Glutamatergic neuron (in vitro differentiated cells): ENCODE results near the gene HCST. TPM values are rescaled to one million over a fixed set of nuclear protein-coding genes. Genes with fewer than 3 reads are reported as not detected.

Source experiments
- DNase-seq: peaks from one replicate; pipeline ENCODE4 v3.0.0; 2022
- H3K27ac Mint-ChIP-seq: one replicate; pipeline ENCODE4 v1.8.0; 2020; ENCODE audit warnings: mild to moderate bottlenecking, mixed read lengths, inconsistent platforms; ENCODE audit not compliant: unreplicated experiment
- H3K27me3 Mint-ChIP-seq: one replicate; pipeline ENCODE4 v1.8.0; 2020; ENCODE audit warnings: mild to moderate bottlenecking, moderate library complexity, mixed read lengths, inconsistent platforms; ENCODE audit not compliant: unreplicated experiment
- H3K36me3 Mint-ChIP-seq: one replicate; pipeline ENCODE4 v1.8.0; 2020; ENCODE audit warnings: mild to moderate bottlenecking, mixed read lengths, inconsistent platforms; ENCODE audit not compliant: unreplicated experiment
- H3K4me1 Mint-ChIP-seq: one replicate; pipeline ENCODE4 v1.8.0; 2020; ENCODE audit warnings: mild to moderate bottlenecking, low read depth, mixed read lengths, inconsistent platforms; ENCODE audit not compliant: unreplicated experiment
- H3K4me3 Mint-ChIP-seq: one replicate; pipeline ENCODE4 v1.8.0; 2020; ENCODE audit warnings: mild to moderate bottlenecking, mixed read lengths, inconsistent platforms; ENCODE audit not compliant: unreplicated experiment
- H3K9me3 Mint-ChIP-seq: one replicate; pipeline ENCODE4 v1.8.0; 2020; ENCODE audit warnings: mild to moderate bottlenecking, moderate library complexity, mixed read lengths, inconsistent platforms; ENCODE audit not compliant: unreplicated experiment
- total RNA-seq: library from RNA; stranded (reverse); fragmentation: NEBNext Ultra II Directional; extraction: Animal tissue kit (Norgen Biotek cat#: 25700); gene quantifications from one replicate; pipeline ENCODE4 v1.2.1, GENCODE V29; 2021; ENCODE audit not compliant: unreplicated experiment
- TF ChIP-seq, protein P1 (sequence below): fragments of 200-600 bp; sonication (generic); IDR thresholded peaks from one replicate; pipeline ENCODE4 v1.5.0; 2021; ENCODE audit not compliant: partially characterized antibody, unreplicated experiment

HCST gene
- total RNA-seq, 1 donor from 2014 or later = not detected

DNA sequence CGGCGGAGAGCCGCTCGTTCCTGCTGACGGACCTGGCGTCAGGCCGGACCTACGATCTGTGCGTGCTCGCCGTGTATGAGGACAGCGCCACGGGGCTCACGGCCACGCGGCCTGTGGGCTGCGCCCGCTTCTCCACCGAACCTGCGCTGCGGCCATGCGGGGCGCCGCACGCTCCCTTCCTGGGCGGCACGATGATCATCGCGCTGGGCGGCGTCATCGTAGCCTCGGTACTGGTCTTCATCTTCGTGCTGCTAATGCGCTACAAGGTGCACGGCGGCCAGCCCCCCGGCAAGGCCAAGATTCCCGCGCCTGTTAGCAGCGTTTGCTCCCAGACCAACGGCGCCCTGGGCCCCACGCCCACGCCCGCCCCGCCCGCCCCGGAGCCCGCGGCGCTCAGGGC, 42.2 kb downstream of the HCST start:
- Mint-ChIP-seq H3K27ac (no peak overlapping the region), H3K4me3 (no peak overlapping the region), H3K9me3 (peaks cover 5% of the 10 kb centered on the region), H3K36me3 (peaks cover 12% of the 10 kb centered on the region), H3K4me1 (peaks cover 5% of the 10 kb centered on the region), H3K27me3 (peaks cover 16% of the 10 kb centered on the region)
- TF ChIP-seq, protein P1, sequence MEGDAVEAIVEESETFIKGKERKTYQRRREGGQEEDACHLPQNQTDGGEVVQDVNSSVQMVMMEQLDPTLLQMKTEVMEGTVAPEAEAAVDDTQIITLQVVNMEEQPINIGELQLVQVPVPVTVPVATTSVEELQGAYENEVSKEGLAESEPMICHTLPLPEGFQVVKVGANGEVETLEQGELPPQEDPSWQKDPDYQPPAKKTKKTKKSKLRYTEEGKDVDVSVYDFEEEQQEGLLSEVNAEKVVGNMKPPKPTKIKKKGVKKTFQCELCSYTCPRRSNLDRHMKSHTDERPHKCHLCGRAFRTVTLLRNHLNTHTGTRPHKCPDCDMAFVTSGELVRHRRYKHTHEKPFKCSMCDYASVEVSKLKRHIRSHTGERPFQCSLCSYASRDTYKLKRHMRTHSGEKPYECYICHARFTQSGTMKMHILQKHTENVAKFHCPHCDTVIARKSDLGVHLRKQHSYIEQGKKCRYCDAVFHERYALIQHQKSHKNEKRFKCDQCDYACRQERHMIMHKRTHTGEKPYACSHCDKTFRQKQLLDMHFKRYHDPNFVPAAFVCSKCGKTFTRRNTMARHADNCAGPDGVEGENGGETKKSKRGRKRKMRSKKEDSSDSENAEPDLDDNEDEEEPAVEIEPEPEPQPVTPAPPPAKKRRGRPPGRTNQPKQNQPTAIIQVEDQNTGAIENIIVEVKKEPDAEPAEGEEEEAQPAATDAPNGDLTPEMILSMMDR = no peak
- no peak for DNase-seq

DNA sequence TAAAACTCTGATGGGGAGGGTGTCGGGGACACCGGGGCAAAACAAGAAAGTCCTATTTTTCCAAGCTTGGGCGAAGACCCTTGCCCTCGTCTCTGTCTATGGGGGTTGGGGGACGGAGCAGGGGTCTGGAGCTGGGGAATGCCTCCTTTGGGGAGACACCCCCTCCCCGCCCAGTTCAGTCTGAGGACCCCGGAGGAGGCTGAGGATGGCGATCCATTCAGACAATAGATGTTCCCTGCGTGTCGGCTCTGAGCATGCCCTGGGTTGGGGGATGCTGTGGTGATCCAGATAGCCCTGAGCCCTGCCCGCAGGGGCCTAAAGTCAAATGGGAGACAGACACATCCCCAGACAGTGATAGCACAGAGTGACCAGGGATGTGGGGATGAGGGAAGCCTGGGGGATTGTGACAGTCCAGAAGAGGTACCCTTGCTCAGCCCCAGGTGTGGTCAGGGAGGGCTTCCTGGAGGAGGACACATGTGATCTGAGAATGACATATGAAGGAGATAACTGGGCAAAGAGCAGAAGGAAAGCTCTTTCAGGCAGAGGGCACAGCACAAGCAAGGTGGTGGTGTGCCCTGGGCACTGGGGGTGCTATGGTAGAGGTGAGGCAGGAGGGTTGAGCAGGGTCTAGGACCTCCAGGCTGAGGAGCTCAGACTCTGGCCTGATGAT, 42.9 kb downstream of the HCST start:
- TF ChIP-seq, protein P1 = no peak
- DNase-seq = no peak
- Mint-ChIP-seq H3K4me3 (peak overlapping the region; percentile 9), H3K4me1 (peaks cover 5% of the 10 kb centered on the region), H3K9me3 (peaks cover 5% of the 10 kb centered on the region), H3K27ac (no peak overlapping the region), H3K27me3 (peaks cover 16% of the 10 kb centered on the region), H3K36me3 (peaks cover 12% of the 10 kb centered on the region)

DNA sequence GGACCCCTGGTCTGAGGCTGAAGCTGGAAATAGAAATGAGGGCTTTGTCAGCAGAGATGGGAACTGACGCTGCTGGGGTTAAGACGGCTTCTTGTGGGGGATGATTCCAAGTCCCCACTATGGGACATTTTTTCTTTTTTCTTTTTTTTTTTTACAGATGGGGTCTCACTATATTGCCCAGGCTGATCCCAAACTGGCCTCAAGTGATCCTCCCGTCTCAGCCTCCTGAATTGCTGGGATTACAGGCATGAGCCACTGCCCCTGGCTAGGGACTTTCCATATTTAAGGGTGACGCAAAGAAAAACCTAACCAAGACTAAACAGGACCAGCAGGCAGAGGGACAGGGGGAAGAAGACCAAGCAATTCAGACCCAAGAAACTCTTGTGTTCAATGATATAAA, 43.9 kb downstream of the HCST start:
- no peak for DNase-seq
- H3K36me3 Mint-ChIP-seq = peaks cover 11% of the 10 kb centered on the region
- H3K4me3 Mint-ChIP-seq = no peak overlapping the region
- peaks cover 5% of the 10 kb centered on the region for H3K4me1 Mint-ChIP-seq
- no peak overlapping the region for H3K27ac Mint-ChIP-seq
- H3K9me3 Mint-ChIP-seq = peaks cover 5% of the 10 kb centered on the region
- peaks cover 16% of the 10 kb centered on the region for H3K27me3 Mint-ChIP-seq
- TF ChIP-seq, protein P1 = no peak

DNA sequence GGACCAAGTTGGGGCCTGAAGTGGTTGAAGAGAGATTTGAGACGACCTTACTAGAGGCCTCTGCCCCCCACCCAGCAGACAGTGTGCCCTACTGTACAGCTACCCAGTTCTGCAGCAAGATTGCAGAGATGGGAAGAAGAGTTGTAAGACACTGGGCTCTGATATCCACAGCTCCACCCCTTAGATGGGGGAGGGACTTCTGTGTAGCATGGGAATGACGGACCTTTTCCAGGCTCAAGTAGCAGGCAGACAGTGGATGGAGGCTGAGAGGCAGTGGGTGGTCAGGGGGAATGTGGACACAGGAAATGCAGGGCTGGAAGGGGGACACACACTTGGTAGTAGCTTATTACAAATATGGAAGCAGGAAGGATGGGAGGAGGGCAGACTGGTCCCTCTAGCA, 46.8 kb downstream of the HCST start:
- Mint-ChIP-seq H3K4me3 (no peak overlapping the region), H3K27me3 (peaks cover 18% of the 10 kb centered on the region), H3K36me3 (peaks cover 4% of the 10 kb centered on the region), H3K27ac (no peak overlapping the region), H3K9me3 (peaks cover 3% of the 10 kb centered on the region), H3K4me1 (peaks cover 2% of the 10 kb centered on the region)
- DNase-seq = no peak
- TF ChIP-seq, protein P1 = no peak

Other genes with a start within 250 kb of the HCST start
- not detected for gene UPK1A, start 236.0 kb upstream of the HCST start, total RNA-seq
- not detected for gene ZBTB32, start 198.0 kb upstream of the HCST start, total RNA-seq
- gene KMT2B, start 184.5 kb upstream of the HCST start, total RNA-seq = 60.8 TPM
- 4.7 TPM for gene IGFLR1, start 160.1 kb upstream of the HCST start, total RNA-seq
- 24.3 TPM for gene U2AF1L4, start 157.1 kb upstream of the HCST start, total RNA-seq
- gene PSENEN, start 156.9 kb upstream of the HCST start, total RNA-seq = 109 TPM
- 29.8 TPM for gene LIN37, start 154.0 kb upstream of the HCST start, total RNA-seq
- gene HSPB6, start 145.5 kb upstream of the HCST start, total RNA-seq = 0.49 TPM
- gene PROSER3, start 144.4 kb upstream of the HCST start, total RNA-seq = 41.7 TPM
- gene ARHGAP33, start 127.0 kb upstream of the HCST start, total RNA-seq = 180 TPM
- gene PRODH2, start 89.7 kb upstream of the HCST start, total RNA-seq = 0.64 TPM
- 4.7 TPM for gene NPHS1, start 50.0 kb upstream of the HCST start, total RNA-seq
- 47.1 TPM for gene KIRREL2, start 45.6 kb upstream of the HCST start, total RNA-seq
- gene APLP1, start 34.0 kb upstream of the HCST start, total RNA-seq = 618 TPM
- 7.6 TPM for gene NFKBID, start 2.0 kb upstream of the HCST start, total RNA-seq
- gene TYROBP, start 5.8 kb downstream of the HCST start, total RNA-seq = not detected
- 40.6 TPM for gene LRFN3, start 33.8 kb downstream of the HCST start, total RNA-seq
- 17.7 TPM for gene SDHAF1, start 92.7 kb downstream of the HCST start, total RNA-seq
- 2.0 TPM for gene SYNE4, start 106.3 kb downstream of the HCST start, total RNA-seq
- 29.5 TPM for gene ALKBH6, start 111.7 kb downstream of the HCST start, total RNA-seq
- gene CLIP3, start 130.3 kb downstream of the HCST start, total RNA-seq = 146 TPM
- gene THAP8, start 151.8 kb downstream of the HCST start, total RNA-seq = 10.1 TPM
- 5.5 TPM for gene WDR62, start 152.4 kb downstream of the HCST start, total RNA-seq
- gene OVOL3, start 208.6 kb downstream of the HCST start, total RNA-seq = not detected
- gene POLR2I, start 212.3 kb downstream of the HCST start, total RNA-seq = 79.2 TPM
- gene TBCB, start 212.9 kb downstream of the HCST start, total RNA-seq = 337 TPM
- 478 TPM for gene CAPNS1, start 237.5 kb downstream of the HCST start, total RNA-seq
- 62.3 TPM for gene COX7A1, start 249.9 kb downstream of the HCST start, total RNA-seq